HG03432 (cell line): ENCODE data around the gene RNF144A.

Experiments
- ATAC-seq: cut with Tn5 transposase; IDR thresholded peaks from one replicate; pipeline ENCODE4 v1.9.1; 2021; ENCODE audit warnings: mild to moderate bottlenecking, moderate library complexity; ENCODE audit not compliant: unreplicated experiment

Gene RNF144A

GRCh38 chr2:7070483-7070882 is 153.3 kb downstream of the RNF144A start:
- ATAC-seq = no peak

- ATAC-seq = no peak
Observed at GRCh38 chr2:7071154-7071553, 153.9 kb downstream of the RNF144A start.

- no peak for ATAC-seq
Observed at GRCh38 chr2:7071916-7072556, 154.8 kb downstream of the RNF144A start.

- ATAC-seq = no peak
Observed at GRCh38 chr2:7073901-7074300, 156.7 kb downstream of the RNF144A start.

DNA sequence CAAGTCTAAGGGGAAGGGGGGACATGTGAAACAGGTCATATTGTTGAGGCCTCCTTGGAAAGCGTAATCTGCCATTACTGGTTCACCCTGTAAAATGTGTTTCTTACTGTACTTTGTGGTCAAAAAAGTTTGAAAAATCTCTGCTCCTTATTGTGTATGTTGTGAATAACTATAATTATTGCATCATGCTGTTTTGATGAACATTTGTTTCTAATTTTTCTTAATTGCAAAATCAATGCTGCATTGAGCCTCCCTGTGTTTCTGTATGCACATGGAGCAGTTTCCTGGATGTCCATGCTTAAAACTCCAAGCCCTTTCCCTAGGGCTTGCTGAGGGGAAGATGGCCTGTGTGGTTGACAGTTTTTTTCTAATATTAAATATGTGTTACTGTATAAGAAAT is 158.6 kb downstream of the RNF144A start:
- ATAC-seq = no peak

DNA sequence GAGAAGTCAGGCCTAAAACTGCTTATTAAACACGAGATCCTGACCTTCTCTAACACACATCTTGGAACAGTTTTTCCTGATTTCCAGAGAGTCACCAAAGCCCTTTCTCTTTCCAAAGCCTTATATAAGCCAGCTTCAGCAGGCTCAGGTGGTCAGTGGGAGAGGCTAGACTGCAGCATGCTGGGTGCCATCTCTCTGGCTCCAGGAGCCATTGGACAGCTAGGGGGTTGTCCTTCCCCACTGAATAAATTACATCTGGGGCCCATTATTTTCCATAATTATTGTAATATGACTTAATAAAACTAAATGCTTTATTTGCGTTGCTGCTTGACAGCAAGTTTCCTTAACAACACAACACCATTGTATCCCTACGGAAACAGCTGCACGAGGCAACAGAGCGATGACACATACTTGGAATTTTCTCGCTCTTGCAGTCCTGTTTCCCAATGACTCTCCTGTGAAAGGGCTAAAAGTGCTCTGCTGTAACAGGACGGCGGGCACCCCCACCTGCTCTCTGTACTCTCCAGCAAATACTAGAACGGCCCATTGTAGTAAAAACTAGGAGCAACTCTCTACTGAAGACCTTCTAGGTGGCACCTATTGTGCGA is 160.6 kb downstream of the RNF144A start:
- ATAC-seq = no peak

- ATAC-seq = peak; percentile 59
Observed at GRCh38 chr2:7083580-7084509, 166.6 kb downstream of the RNF144A start.

GRCh38 chr2:7084601-7085000 is 167.4 kb downstream of the RNF144A start:
- ATAC-seq = no peak

GRCh38 chr2:7089284-7089683 is 172.1 kb downstream of the RNF144A start:
- no peak for ATAC-seq

- ATAC-seq = no peak
Observed at GRCh38 chr2:7089898-7090510, 172.8 kb downstream of the RNF144A start.

DNA sequence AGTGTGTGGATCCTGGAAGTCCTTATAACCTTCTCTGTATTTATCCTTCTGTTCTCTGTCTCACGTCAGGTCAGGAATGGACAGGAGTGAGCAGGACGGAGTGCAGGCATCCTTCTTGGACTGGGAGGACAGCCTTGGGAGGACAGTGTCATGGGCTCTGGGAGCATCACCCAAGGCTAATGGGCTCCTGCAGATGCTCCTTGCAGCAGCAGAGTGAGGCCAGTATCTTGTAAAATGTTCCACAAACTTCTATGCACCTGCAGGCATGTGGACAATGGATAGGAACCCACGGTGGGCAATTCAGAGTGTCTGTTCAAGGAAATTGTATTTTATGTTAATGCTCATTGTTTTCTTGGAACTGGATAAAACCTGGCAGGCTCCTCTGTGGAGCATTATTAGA is 176.2 kb downstream of the RNF144A start:
- ATAC-seq = no peak
